Loucy (cell line): ENCODE data around the gene KIF16B.

Experiments
- H2AFZ ChIP-seq: fragments of 200-600 bp; sonication (generic); 2 replicates; pipeline ENCODE4 v1.6.0; 2016; ENCODE audit warnings: antibody characterized with exemption, mild to moderate bottlenecking, low read length, moderate library complexity
- H3F3A ChIP-seq: fragments of 200-600 bp; 2 replicates; pipeline ENCODE4 v1.6.0; 2016; ENCODE audit warnings: antibody characterized with exemption, low read depth, mild to moderate bottlenecking
- H3K27me3 ChIP-seq: fragments of 200-600 bp; sonication (generic); 2 replicates; pipeline ENCODE4 v1.6.1; 2014; ENCODE audit warnings: low read length, mild to moderate bottlenecking; ENCODE audit not compliant: insufficient read depth, poor library complexity, severe bottlenecking
- H3K36me3 ChIP-seq: fragments of 200-600 bp; sonication (generic); 2 replicates; pipeline ENCODE4 v1.6.1; 2016; ENCODE audit warnings: low read length; ENCODE audit not compliant: insufficient read depth
- H3K4me1 ChIP-seq: fragments of 200-600 bp; sonication (generic); 2 replicates; pipeline ENCODE4 v1.5.1; 2014; ENCODE audit warnings: low read length, mild to moderate bottlenecking; ENCODE audit not compliant: insufficient read depth, poor library complexity, severe bottlenecking
- H3K4me2 ChIP-seq: fragments of 200-600 bp; sonication (generic); 2 replicates; pipeline ENCODE4 v1.6.0; 2014; ENCODE audit warnings: antibody characterized with exemption, low read length, low read depth, mild to moderate bottlenecking; ENCODE audit not compliant: poor library complexity, severe bottlenecking
- H3K4me3 ChIP-seq: fragments of 200-600 bp; sonication (generic); 2 replicates; pipeline ENCODE4 v1.5.1; 2014; ENCODE audit warnings: low read length, mild to moderate bottlenecking, mixed read lengths; ENCODE audit not compliant: poor library complexity, severe bottlenecking
- H3K79me2 ChIP-seq: fragments of 200-600 bp; sonication (generic); 2 replicates; pipeline ENCODE4 v1.6.1; 2014; ENCODE audit warnings: low read length; ENCODE audit not compliant: insufficient read depth
- H3K9ac ChIP-seq: fragments of 200-600 bp; sonication (generic); 2 replicates; pipeline ENCODE4 v1.6.0; 2014; ENCODE audit warnings: mild to moderate bottlenecking, low read depth, low read length, moderate library complexity; ENCODE audit not compliant: poor library complexity, severe bottlenecking
- H3K9me2 ChIP-seq: fragments of 200-600 bp; sonication (generic); replicated peaks from 2 replicates; pipeline ENCODE4 v1.6.1; 2016; ENCODE audit warnings: low read depth, low read length, mixed read lengths
- H3K9me3 ChIP-seq: fragments of 200-600 bp; sonication (generic); 2 replicates; pipeline ENCODE4 v1.6.1; 2014; ENCODE audit warnings: mild to moderate bottlenecking, antibody characterized with exemption, low read length, low read depth; ENCODE audit not compliant: insufficient read depth
- H4K20me1 ChIP-seq: fragments of 200-600 bp; sonication (generic); 2 replicates; pipeline ENCODE4 v1.6.0; 2014; ENCODE audit warnings: antibody characterized with exemption, low read length, mild to moderate bottlenecking; ENCODE audit not compliant: insufficient read depth, poor library complexity, severe bottlenecking
- EZH2phosphoT487 ChIP-seq: fragments of 200-600 bp; IDR thresholded peaks from 2 replicates; pipeline ENCODE4 v1.6.1; 2018; ENCODE audit warnings: antibody characterized with exemption, mild to moderate bottlenecking, moderate library complexity, borderline replicate concordance
- TF ChIP-seq, protein P1 (sequence below): fragments of 200-600 bp; sonication (generic); conservative IDR thresholded peaks from 2 replicates; pipeline ENCODE4 v1.5.1; 2014; ENCODE audit warnings: mild to moderate bottlenecking, antibody characterized with exemption, low read length

Gene KIF16B

DNA sequence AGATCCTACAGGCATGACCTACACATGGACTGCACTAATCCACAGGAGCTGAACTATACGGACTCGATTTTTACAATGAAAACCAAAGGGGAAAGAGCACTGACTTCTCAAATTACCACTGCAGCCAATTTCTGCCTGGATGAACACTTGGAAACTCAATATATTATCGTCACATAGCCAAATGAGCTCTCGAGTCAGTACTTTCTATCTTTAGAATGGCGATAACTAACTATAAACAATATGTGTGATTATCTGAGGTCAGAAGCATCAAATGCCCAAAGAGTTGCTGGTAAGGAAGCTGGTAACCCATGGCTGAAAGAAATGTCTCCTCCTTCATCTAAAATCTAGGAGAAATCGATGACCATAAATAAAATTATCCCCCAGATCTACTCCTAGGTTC, 86.7 kb downstream of the KIF16B start:
- no peaks in the 10 kb centered on the region for H3K9me3 ChIP-seq
- H3K36me3 ChIP-seq: no peaks in the 10 kb centered on the region
- no peak overlapping the region for H3K9ac ChIP-seq
- no peaks in the 10 kb centered on the region for H3K4me1 ChIP-seq
- H4K20me1 ChIP-seq: no peaks in the 10 kb centered on the region
- no peaks in the 10 kb centered on the region for H3K79me2 ChIP-seq
- H3K4me3 ChIP-seq: no peak overlapping the region
- H3K27me3 ChIP-seq: no peaks in the 10 kb centered on the region
- no peaks in the 10 kb centered on the region for H3K9me2 ChIP-seq
- no peaks in the 10 kb centered on the region for H3F3A ChIP-seq
- TF ChIP-seq EZH2phosphoT487: no peak
- TF ChIP-seq, protein P1, sequence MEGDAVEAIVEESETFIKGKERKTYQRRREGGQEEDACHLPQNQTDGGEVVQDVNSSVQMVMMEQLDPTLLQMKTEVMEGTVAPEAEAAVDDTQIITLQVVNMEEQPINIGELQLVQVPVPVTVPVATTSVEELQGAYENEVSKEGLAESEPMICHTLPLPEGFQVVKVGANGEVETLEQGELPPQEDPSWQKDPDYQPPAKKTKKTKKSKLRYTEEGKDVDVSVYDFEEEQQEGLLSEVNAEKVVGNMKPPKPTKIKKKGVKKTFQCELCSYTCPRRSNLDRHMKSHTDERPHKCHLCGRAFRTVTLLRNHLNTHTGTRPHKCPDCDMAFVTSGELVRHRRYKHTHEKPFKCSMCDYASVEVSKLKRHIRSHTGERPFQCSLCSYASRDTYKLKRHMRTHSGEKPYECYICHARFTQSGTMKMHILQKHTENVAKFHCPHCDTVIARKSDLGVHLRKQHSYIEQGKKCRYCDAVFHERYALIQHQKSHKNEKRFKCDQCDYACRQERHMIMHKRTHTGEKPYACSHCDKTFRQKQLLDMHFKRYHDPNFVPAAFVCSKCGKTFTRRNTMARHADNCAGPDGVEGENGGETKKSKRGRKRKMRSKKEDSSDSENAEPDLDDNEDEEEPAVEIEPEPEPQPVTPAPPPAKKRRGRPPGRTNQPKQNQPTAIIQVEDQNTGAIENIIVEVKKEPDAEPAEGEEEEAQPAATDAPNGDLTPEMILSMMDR: no peak
- H2AFZ ChIP-seq: no peak overlapping the region
- H3K4me2 ChIP-seq: no peak overlapping the region

DNA sequence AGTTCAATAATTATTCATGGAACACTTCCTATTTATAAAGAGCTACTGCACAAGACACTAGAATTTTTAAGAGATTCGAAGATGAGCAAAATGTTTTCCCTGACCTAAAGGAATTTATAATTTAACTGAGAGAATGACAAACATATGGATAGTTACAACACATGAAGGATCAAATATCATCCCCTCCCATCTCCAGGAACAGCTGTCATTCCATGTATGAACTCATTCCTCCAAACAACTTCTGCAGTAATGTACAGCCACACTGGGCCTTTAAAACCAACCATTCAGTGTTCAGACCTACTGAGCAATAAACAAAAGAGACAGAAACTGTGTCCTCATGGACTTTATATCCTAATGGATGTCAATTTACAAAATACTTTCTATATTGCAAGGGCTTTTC, 87.8 kb downstream of the KIF16B start:
- no peaks in the 10 kb centered on the region for H3F3A ChIP-seq
- no peaks in the 10 kb centered on the region for H3K79me2 ChIP-seq
- H3K4me3 ChIP-seq: no peak overlapping the region
- H3K9me3 ChIP-seq: no peaks in the 10 kb centered on the region
- H2AFZ ChIP-seq: no peak overlapping the region
- no peaks in the 10 kb centered on the region for H3K36me3 ChIP-seq
- no peak overlapping the region for H3K9ac ChIP-seq
- no peak for TF ChIP-seq EZH2phosphoT487
- TF ChIP-seq, protein P1: no peak
- no peaks in the 10 kb centered on the region for H3K9me2 ChIP-seq
- no peaks in the 10 kb centered on the region for H4K20me1 ChIP-seq
- H3K4me2 ChIP-seq: no peak overlapping the region
- no peaks in the 10 kb centered on the region for H3K4me1 ChIP-seq
- no peaks in the 10 kb centered on the region for H3K27me3 ChIP-seq

DNA sequence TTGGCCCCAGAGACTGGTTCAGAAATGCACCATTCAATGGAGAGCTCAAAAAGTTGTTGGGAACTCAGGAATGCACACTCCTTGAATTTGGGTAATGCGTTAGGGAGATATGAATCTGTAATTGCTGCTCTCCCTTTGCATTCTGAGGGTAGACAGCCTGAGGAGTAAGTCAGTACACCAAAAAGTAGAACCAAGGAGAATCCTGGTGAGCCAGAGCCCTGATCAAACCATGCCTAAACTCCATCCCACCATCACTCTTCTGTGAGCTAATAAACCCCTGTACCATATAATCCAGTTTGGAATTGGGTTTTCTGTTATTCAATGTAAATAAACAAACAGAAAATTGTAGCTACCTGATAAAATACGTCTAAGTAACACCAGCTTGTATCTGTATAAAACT, 90.2 kb downstream of the KIF16B start:
- Histone ChIP-seq H4K20me1 (no peaks in the 10 kb centered on the region), H3K36me3 (no peaks in the 10 kb centered on the region), H3K9me3 (no peaks in the 10 kb centered on the region), H3K9me2 (no peaks in the 10 kb centered on the region), H3K27me3 (no peaks in the 10 kb centered on the region), H3K4me2 (no peak overlapping the region), H3K79me2 (no peaks in the 10 kb centered on the region), H3K4me3 (no peak overlapping the region), H2AFZ (no peak overlapping the region), H3F3A (no peaks in the 10 kb centered on the region), H3K9ac (no peak overlapping the region), H3K4me1 (no peaks in the 10 kb centered on the region)
- no peak for TF ChIP-seq EZH2phosphoT487
- TF ChIP-seq, protein P1: no peak
